Right cardiac atrium (tissue), 5 donors: ENCODE measurements around the gene CAP2. TPM values are rescaled to one million over a fixed set of nuclear protein-coding genes. Genes with fewer than 3 reads are reported as not detected.
A peak's percentile ranks its signal among the peaks of the same experiment; 100 is the strongest.
"Not testable (repeated sequence)": the region's sequence is repeated elsewhere in the genome, so short reads cannot be mapped to it uniquely, and the experiment has no call there.

Source experiments
- ATAC-seq, 2 donors: fragments of 200-7000 bp; cut with Tn5 transposase; one replicate each; pipeline versions ENCODE4 v1.8.0 to v1.9.1; 2020; ENCODE audit warnings: moderate library complexity in 2 of 2, mild to moderate bottlenecking in 1 of 2
- DNase-seq, 3 donors: peaks; one replicate each; pipeline ENCODE4 v3.0.0-alpha.2; 2020
- H3K27ac ChIP-seq: one replicate; pipeline ENCODE4 v1.5.1; 2013; ENCODE audit warnings: mild to moderate bottlenecking, low read length, control low read depth, moderate library complexity
- H3K27me3 ChIP-seq: one replicate; pipeline ENCODE4 v1.6.1; 2013; ENCODE audit not compliant: control insufficient read depth, insufficient read depth
- H3K4me1 ChIP-seq: one replicate; pipeline ENCODE4 v1.6.1; 2013; ENCODE audit warnings: low read length; ENCODE audit not compliant: control insufficient read depth, insufficient read depth
- H3K4me3 ChIP-seq: one replicate; pipeline ENCODE4 v1.5.1; 2013; ENCODE audit warnings: low read length, control low read depth
- H3K9me3 ChIP-seq: one replicate; pipeline ENCODE4 v1.6.1; 2013; ENCODE audit warnings: low read length; ENCODE audit not compliant: control insufficient read depth
- WGBS: extraction: QIAGEN DNeasy Blood & Tissue Kit; methylation state at CpG from one replicate; pipeline ENCODE4 v1.1.7; 2013; 5-methylcytosine and 5-hydroxymethylcytosine counted together
- intact Hi-C, 4 donors: fragments of 100-400 bp; cut with DNase I; formaldehyde crosslinking; loops; one replicate each; pipeline versions ENCODE4 v1.11.0 to v1.14.0; 2022 to 2023
- polyA plus RNA-seq: library from polyadenylated mRNA; stranded (reverse); fragments of 200-250 nt; gene quantifications from one replicate; pipeline ENCODE4 v1.2.3, GENCODE V29; 2013
- total RNA-seq, 4 donors: library from RNA; stranded (reverse); fragmentation: NEBNext Ultra II Directional; extraction: Animal tissue kit (Norgen Biotek cat#: 25700); gene quantifications; one replicate each; pipeline ENCODE4 v1.2.1, GENCODE V29; 2021
- donor health status: healthy with polysubstance abuse.
- donor health status: DM: no; HTN: yes; CAD: no.
- donor health status: DM: no; HTN: no; CAD: no.
- donor health status: DM: no; HTN: yes; CAD: no; lungs with severe emphysema.
- donor health status: DM: yes; HTN: yes; CAD: no.

CAP2 gene
- total and polyA plus RNA-seq, 5 donors: 66.1 to 127 (median 100) TPM

- DNase-seq: no peak
- 7% methylated on average over 5 of the region's 5 CpGs for WGBS
- Histone ChIP-seq H3K9me3 (no peaks in the 10 kb centered on the region), H3K4me1 (peaks cover 2% of the 10 kb centered on the region), H3K4me3 (no peak overlapping the region), H3K27me3 (no peaks in the 10 kb centered on the region), H3K27ac (peak overlapping the region; percentile 74)
- intact Hi-C loops: loop anchor here (5.0 kb wide), 1 partner anchor 427 kb away; no protein-coding TSS in a partner anchor
- ATAC-seq: peak; percentile 36 to 47
Measured at GRCh38 chr6:17583811-17584210, 190.4 kb downstream of the CAP2 start.

GRCh38 chr6:17584241-17584803, 190.9 kb downstream of the CAP2 start:
- intact Hi-C loops: loop anchor here (5.0 kb wide), 1 partner anchor 427 kb away; no protein-coding TSS in a partner anchor
- no peaks in the 10 kb centered on the region for H3K9me3 ChIP-seq
- WGBS: 6% methylated on average over 7 of the region's 7 CpGs

DNA sequence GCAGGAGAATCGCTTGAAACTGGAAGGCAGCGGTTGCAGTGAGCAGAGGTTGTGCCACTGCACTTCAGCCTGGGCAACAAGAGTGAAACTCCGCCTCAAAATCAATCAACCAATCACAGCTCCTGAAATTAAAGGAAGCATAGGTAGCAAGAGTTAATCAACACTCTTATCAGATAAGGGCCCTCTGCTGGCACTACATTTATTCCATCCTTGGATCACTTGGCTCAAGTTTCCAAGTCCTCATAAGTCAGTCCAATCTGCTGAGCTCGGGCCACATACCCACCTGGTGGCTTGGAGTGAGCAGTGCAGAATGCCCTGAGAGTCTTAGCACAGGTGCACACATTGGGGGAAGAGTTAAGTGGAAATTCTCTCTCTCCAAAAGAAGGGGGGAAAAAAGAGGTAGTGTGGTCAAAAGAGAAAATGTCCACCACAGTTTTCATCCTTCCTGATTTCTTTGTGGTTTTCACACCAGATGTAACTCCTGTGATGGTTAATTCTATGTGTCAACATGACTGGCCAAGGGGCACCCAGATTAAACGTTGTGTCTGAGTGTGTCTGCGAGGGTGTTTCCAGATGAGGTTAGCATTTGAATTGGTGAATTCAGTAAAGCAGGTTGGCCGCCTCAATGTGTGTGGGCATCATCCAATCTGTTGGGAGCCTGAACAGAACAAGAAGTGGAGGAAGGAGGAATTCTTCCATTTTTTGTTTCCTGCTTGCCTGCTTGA, 192.5 kb downstream of the CAP2 start:
- H3K27ac ChIP-seq: no peak overlapping the region
- ATAC-seq (no peak), DNase-seq (no peak)
- no peak overlapping the region for H3K4me3 ChIP-seq
- no peaks in the 10 kb centered on the region for H3K9me3 ChIP-seq
- H3K27me3 ChIP-seq: no peaks in the 10 kb centered on the region
- WGBS: 76% methylated on average over 7 of the region's 7 CpGs
- peaks cover 2% of the 10 kb centered on the region for H3K4me1 ChIP-seq
- intact Hi-C loops: no loop called here

More at GRCh38 chr6:17584241-17584803, 190.9 kb downstream of the CAP2 start:
- H3K4me3 ChIP-seq: no peak overlapping the region
- ATAC-seq (peak; percentile 86 to 87), DNase-seq (no peak)
- H3K27ac ChIP-seq: no peak overlapping the region
- H3K4me1 ChIP-seq: peaks cover 2% of the 10 kb centered on the region
- H3K27me3 ChIP-seq: no peaks in the 10 kb centered on the region

DNA sequence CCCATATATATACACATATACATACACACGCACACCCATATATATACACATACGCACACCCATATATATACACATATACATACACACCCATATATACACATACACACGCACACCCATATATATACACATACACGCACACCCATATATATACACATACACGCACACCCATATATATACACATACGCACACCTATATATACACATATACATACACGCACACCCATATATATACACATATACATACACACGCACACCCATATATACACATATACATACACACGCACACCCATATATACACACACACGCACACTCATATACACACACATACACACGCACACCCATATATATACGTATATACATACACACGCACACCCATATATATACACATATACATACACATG, 193.2 kb downstream of the CAP2 start:
- intact Hi-C loops, ATAC-seq, DNase-seq, H3K9me3 ChIP-seq, H3K4me3 ChIP-seq, H3K4me1 ChIP-seq, H3K27me3 ChIP-seq, H3K27ac ChIP-seq: not testable (repeated sequence)
- WGBS: 95% methylated on average over 13 of the region's 13 CpGs

- 86% methylated on average over 6 of the region's 6 CpGs for WGBS
- intact Hi-C loops: no loop called here
- Histone ChIP-seq H3K27me3 (no peaks in the 10 kb centered on the region), H3K9me3 (no peaks in the 10 kb centered on the region), H3K4me1 (peaks cover 2% of the 10 kb centered on the region), H3K27ac (no peak overlapping the region), H3K4me3 (no peak overlapping the region)
- ATAC-seq (no peak), DNase-seq (no peak)
Measured at GRCh38 chr6:17588011-17588410, 194.6 kb downstream of the CAP2 start.

DNA sequence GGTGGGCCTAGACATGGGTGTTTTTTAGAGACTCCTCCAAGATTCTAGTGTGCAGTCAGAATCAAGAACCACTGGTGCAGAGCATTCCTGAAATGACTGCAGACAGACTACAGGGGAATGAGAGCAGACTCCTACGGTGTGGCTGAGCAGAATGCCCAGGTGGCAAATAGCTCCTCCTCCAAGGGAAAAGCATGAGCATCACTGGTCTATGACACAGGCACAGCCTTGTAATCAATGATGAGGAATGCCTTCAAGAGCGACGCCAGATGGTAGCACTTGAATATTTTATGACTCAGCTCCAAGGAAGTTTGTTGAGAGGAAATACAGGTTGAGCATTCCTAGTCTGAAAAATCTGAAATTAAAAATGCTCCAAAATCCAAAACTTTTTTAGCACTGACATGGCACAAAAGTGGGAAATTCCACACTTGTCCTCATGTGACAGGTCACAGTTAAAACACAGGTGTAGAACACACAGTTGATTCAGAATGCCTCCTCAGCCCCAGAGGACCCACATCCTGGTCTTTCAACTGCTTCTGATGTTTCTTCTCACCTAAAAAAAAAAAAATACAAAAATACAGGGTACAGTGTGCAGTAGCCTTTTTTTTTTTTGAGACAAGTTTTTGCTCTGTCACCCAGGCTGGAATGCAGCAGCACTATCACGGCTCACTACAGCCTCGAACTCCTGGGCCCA, 196.2 kb downstream of the CAP2 start:
- ATAC-seq (no peak), DNase-seq (no peak)
- intact Hi-C loops: no loop called here
- no peak overlapping the region for H3K27ac ChIP-seq
- no peak overlapping the region for H3K4me3 ChIP-seq
- H3K4me1 ChIP-seq: no peaks in the 10 kb centered on the region
- no peaks in the 10 kb centered on the region for H3K27me3 ChIP-seq
- WGBS: 71% methylated on average over 5 of the region's 5 CpGs
- H3K9me3 ChIP-seq: no peaks in the 10 kb centered on the region

DNA sequence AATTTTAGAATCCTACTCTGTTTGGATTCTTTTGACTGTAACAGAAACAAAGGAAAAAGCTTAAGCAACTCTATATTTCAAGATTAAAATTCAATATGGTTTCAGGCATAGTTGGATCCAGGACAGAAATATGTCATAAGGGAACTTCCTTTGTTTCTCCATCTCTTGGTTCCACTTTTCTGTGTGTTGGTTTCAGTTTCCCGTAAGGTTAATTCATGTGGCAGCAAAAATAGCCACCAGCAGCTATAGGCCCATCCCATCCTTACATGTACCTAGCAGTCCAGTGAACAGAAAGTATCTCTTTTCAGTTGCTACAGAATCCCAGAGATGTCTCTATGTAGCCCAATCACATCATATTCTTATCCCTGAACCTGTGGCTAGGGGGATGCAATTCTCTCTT, 197.9 kb downstream of the CAP2 start:
- DNase-seq (no peak), ATAC-seq (no peak)
- Histone ChIP-seq H3K4me1 (no peaks in the 10 kb centered on the region), H3K9me3 (no peaks in the 10 kb centered on the region), H3K4me3 (no peak overlapping the region), H3K27me3 (no peaks in the 10 kb centered on the region), H3K27ac (no peak overlapping the region)
- intact Hi-C loops: no loop called here
- 68% methylated on average over 1 of the region's 1 CpG for WGBS

DNA sequence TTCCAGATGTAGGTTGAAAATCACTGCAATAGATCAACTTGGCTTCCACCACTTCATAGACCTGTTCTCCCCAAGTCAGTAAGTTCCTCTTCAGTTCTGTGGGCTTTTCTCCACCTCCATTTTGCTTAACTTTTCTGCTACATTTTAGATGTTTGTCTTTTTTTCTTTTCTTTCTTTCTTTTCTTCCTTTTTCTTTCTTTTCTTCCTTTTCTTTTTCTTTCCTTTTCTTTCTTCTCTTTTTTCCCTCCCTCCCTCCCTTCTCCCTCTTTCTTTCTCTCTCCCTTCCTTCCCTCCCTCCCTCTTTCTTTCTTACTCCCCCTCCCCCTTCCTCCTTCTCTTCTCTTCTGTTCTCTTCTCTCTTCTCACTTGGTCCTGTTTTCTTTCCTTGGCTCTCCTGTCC, 199.9 kb downstream of the CAP2 start:
- no peaks in the 10 kb centered on the region for H3K9me3 ChIP-seq
- no peaks in the 10 kb centered on the region for H3K4me1 ChIP-seq
- H3K4me3 ChIP-seq: no peak overlapping the region
- intact Hi-C loops: no loop called here
- no peak for DNase-seq
- no peak overlapping the region for H3K27ac ChIP-seq
- H3K27me3 ChIP-seq: no peaks in the 10 kb centered on the region
- ATAC-seq: no peak

- H3K9me3 ChIP-seq: no peaks in the 10 kb centered on the region
- H3K4me1 ChIP-seq: no peaks in the 10 kb centered on the region
- H3K4me3 ChIP-seq: no peak overlapping the region
- intact Hi-C loops: no loop called here
- no peak overlapping the region for H3K27ac ChIP-seq
- H3K27me3 ChIP-seq: no peaks in the 10 kb centered on the region
- DNase-seq (no peak), ATAC-seq (no peak)
- WGBS: 91% methylated on average over 3 of the region's 3 CpGs
Measured at GRCh38 chr6:17596085-17596484, 202.7 kb downstream of the CAP2 start.

- Histone ChIP-seq H3K4me3 (peak within 1 kb of the TSS; percentile 87), H3K27ac (peak within 1 kb of the TSS; percentile 91), H3K27me3 (no peaks in the 10 kb centered on the region), H3K9me3 (no peaks in the 10 kb centered on the region), H3K4me1 (no peaks in the 10 kb centered on the region)
- ATAC-seq (peak; percentile 98), DNase-seq (peak; percentile 96 to 99 (median 97))
- intact Hi-C loops: no loop called here
- WGBS: 5% methylated on average over 42 of the region's 42 CpGs
Measured at GRCh38 chr6:17599877-17600526, 206.6 kb downstream of the CAP2 start, which contains the start of gene FAM8A1. Gene FAM8A1, plus strand, starts transcription at chr6:17600302. Its CDS starts 108 bp downstream, at chr6:17600410.
